Spleen (tissue), 7 donors: ENCODE data around the gene DEUP1.

ENCODE experiments used
- CTCF ChIP-seq, 11 experiments: fragments of 200-600 bp in 7 of 11; fragments of 450-650 bp in 4 of 11; sonication (generic) in 4 of 11; IDR thresholded peaks in 8 of 11; conservative IDR thresholded peaks in 3 of 11; 1 replicate in 7 of 11; 2 replicates in 4 of 11; pipeline versions ENCODE4 v1.4.0 to v1.8.0; 2016 to 2021; ENCODE audit warnings: antibody characterized with exemption in 11 of 11, inconsistent platforms in 4 of 11, mild to moderate bottlenecking in 1 of 11
- POLR2AphosphoS5 ChIP-seq, 3 donors: sonication (generic); formaldehyde crosslinking; IDR thresholded peaks; one replicate each; pipeline ENCODE4 v1.5.1; 2017; ENCODE audit warnings: antibody characterized with exemption in 3 of 3
- donor health status: DM: no; HTN: no; CAD: no; lungs with moderate emphysema.
- donor health status: DM: no; HTN: no; CAD: no.
- donor health status: DM: no; HTN: no; CAD: no.

- TF ChIP-seq POLR2AphosphoS5 (IDR thresholded peaks at IDR 0.05) (no peak), CTCF (IDR thresholded peaks at IDR 0.05 in 8 of 11, conservative IDR thresholded peaks at IDR 0.05 in 3 of 11) (no peak)
Measured at GRCh38 chr11:93323747-93324146, 6.8 kb upstream of the DEUP1 start.
